Suprapubic skin (tissue), 4 donors: Measurements from ENCODE around the gene BRCA2.

ENCODE experiments used
- EP300 ChIP-seq: sonication (generic); formaldehyde crosslinking; IDR thresholded peaks from one replicate; pipeline ENCODE4 v1.6.1; 2017; ENCODE audit warnings: antibody characterized with exemption
- POLR2A ChIP-seq, 2 donors: fragments of 450-650 bp; IDR thresholded peaks; one replicate each; pipeline ENCODE4 v1.6.1; 2017; ENCODE audit warnings: antibody characterized with exemption in 2 of 2, mild to moderate bottlenecking in 2 of 2, moderate library complexity in 2 of 2
- POLR2AphosphoS5 ChIP-seq, 3 donors: sonication (generic); formaldehyde crosslinking; IDR thresholded peaks; one replicate each; pipeline ENCODE4 v1.6.1; 2017; ENCODE audit warnings: antibody characterized with exemption in 3 of 3
- TF ChIP-seq, protein P1 (sequence below), 2 donors: fragments of 200-600 bp in 1 of 2; fragments of 450-650 bp in 1 of 2; sonication (generic) in 1 of 2; IDR thresholded peaks; one replicate each; pipeline ENCODE4 v1.5.1; 2016 to 2019; ENCODE audit warnings: antibody characterized with exemption in 2 of 2, mild to moderate bottlenecking in 1 of 2, moderate library complexity in 1 of 2

DNA sequence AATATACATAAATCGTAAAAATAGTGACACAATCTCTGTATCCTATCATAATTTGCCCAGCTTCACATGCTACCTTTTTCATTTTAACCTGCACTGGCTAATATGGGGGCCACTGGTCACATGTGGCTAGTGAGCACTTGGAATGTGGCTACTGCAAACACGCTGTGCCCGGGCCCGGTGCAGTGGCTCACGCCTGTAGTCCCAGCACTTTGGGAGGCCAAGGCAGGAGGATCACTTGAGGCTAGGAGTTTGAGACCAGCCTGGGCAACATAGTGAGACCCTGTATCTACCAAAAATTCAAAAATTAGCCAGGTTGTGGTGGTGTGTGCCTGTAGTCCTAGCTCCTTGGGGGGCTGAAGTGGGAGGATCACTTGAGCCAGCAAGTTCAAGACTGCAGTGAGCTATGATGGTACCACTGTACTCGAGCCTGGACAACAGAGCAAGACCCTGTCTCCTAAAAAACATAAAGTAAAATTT, 114.2 kb downstream of the BRCA2 start:
- TF ChIP-seq, protein P1, sequence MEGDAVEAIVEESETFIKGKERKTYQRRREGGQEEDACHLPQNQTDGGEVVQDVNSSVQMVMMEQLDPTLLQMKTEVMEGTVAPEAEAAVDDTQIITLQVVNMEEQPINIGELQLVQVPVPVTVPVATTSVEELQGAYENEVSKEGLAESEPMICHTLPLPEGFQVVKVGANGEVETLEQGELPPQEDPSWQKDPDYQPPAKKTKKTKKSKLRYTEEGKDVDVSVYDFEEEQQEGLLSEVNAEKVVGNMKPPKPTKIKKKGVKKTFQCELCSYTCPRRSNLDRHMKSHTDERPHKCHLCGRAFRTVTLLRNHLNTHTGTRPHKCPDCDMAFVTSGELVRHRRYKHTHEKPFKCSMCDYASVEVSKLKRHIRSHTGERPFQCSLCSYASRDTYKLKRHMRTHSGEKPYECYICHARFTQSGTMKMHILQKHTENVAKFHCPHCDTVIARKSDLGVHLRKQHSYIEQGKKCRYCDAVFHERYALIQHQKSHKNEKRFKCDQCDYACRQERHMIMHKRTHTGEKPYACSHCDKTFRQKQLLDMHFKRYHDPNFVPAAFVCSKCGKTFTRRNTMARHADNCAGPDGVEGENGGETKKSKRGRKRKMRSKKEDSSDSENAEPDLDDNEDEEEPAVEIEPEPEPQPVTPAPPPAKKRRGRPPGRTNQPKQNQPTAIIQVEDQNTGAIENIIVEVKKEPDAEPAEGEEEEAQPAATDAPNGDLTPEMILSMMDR (IDR thresholded peaks at IDR 0.05) = no peak
- no peak for TF ChIP-seq POLR2AphosphoS5 (IDR thresholded peaks at IDR 0.05)
- TF ChIP-seq POLR2A (IDR thresholded peaks at IDR 0.05) = no peak
- TF ChIP-seq EP300 = no peak
